Gastroesophageal sphincter (tissue), 4 donors: ENCODE results near the gene VWC2. TPM values are rescaled to one million over a fixed set of nuclear protein-coding genes. Genes with fewer than 3 reads are reported as not detected.

Source experiments
- ATAC-seq: fragments of 150-250 bp; one replicate; pipeline ENCODE4 v1.9.1; 2016; ENCODE audit warnings: mild to moderate bottlenecking, moderate library complexity
- H3K27ac ChIP-seq, 4 donors: fragments of 200-600 bp; sonication (generic) in 3 of 4; 1 replicate in 3 of 4; 2 replicates in 1 of 4; pipeline ENCODE4 v1.5.1; 2016 to 2019
- H3K27me3 ChIP-seq: fragments of 200-600 bp; sonication (generic); one replicate; pipeline ENCODE4 v1.5.1; 2019
- H3K36me3 ChIP-seq, 2 donors: fragments of 200-600 bp; sonication (generic); one replicate each; pipeline ENCODE4 v1.5.1; 2019; ENCODE audit warnings: control low read depth in 1 of 2
- H3K4me1 ChIP-seq, 3 donors: fragments of 200-600 bp; sonication (generic); 1 replicate in 2 of 3; 2 replicates in 1 of 3; pipeline ENCODE4 v1.5.1; 2016 to 2019; ENCODE audit warnings: control low read depth in 2 of 3
- H3K4me3 ChIP-seq, 2 donors: fragments of 200-600 bp; sonication (generic); one replicate each; pipeline ENCODE4 v1.5.1; 2019; ENCODE audit warnings: mild to moderate bottlenecking in 1 of 2, moderate library complexity in 1 of 2
- H3K9me3 ChIP-seq, 3 donors: fragments of 200-600 bp; sonication (generic); one replicate each; pipeline ENCODE4 v1.5.1; 2017 to 2019; ENCODE audit warnings: control low read depth in 2 of 3
- CTCF ChIP-seq, 4 experiments: fragments of 200-600 bp in 2 of 4; fragments of 450-650 bp in 2 of 4; sonication (generic) in 1 of 4; IDR thresholded peaks; one replicate each; pipeline ENCODE4 v1.5.1; 2017 to 2019; ENCODE audit warnings: antibody characterized with exemption in 4 of 4, mild to moderate bottlenecking in 2 of 4, moderate library complexity in 2 of 4
- EP300 ChIP-seq: sonication (generic); formaldehyde crosslinking; IDR thresholded peaks from one replicate; pipeline ENCODE4 v1.6.1; 2017; ENCODE audit warnings: antibody characterized with exemption, mild to moderate bottlenecking
- POLR2A ChIP-seq, 2 donors: fragments of 450-650 bp; IDR thresholded peaks; one replicate each; pipeline ENCODE4 v1.6.1; 2017; ENCODE audit warnings: antibody characterized with exemption in 2 of 2, mild to moderate bottlenecking in 2 of 2, moderate library complexity in 1 of 2
- POLR2AphosphoS5 ChIP-seq: sonication (generic); formaldehyde crosslinking; IDR thresholded peaks from one replicate; pipeline ENCODE4 v1.6.1; 2017; ENCODE audit warnings: antibody characterized with exemption
- WGBS, 2 donors: methylation state at CpG; one replicate each; pipeline ENCODE4 v1.1.5; 2018; ENCODE audit warnings: low coverage in 1 of 2; 5-methylcytosine and 5-hydroxymethylcytosine counted together
- total RNA-seq, 4 donors: library from RNA; depleted of rRNA; stranded (reverse); fragments of >200 nt; gene quantifications; one replicate each; pipeline ENCODE4 v1.1.0, GENCODE V29; 2016

The VWC2 gene
- total RNA-seq, 4 donors from 2014 or later = 0.08 to 0.13 TPM; not detected in 2

- Histone ChIP-seq H3K9me3 (no peaks in the 10 kb centered on the region), H3K4me1 (no peaks in the 10 kb centered on the region), H3K27me3 (no peaks in the 10 kb centered on the region), H3K27ac (no peak overlapping the region), H3K36me3 (no peaks in the 10 kb centered on the region), H3K4me3 (no peak overlapping the region)
- no peak for ATAC-seq
- TF ChIP-seq POLR2A (IDR thresholded peaks at IDR 0.05) = no peak
- no peak for TF ChIP-seq POLR2AphosphoS5
- no peak for TF ChIP-seq CTCF (IDR thresholded peaks at IDR 0.05)
- no peak for TF ChIP-seq EP300
- 85 to 86% methylated on average over 1 of the region's 1 CpG for WGBS, 2 donors
Observed at GRCh38 chr7:49875336-49875735, 101.9 kb downstream of the VWC2 start.

GRCh38 chr7:49876202-49876601, 102.8 kb downstream of the VWC2 start:
- ATAC-seq = no peak
- WGBS, 2 donors = 86 to 96% methylated on average over 3 of the region's 3 CpGs
- Histone ChIP-seq H3K9me3 (no peaks in the 10 kb centered on the region), H3K4me1 (no peaks in the 10 kb centered on the region), H3K27me3 (no peaks in the 10 kb centered on the region), H3K4me3 (no peak overlapping the region), H3K27ac (no peak overlapping the region), H3K36me3 (no peaks in the 10 kb centered on the region)
- TF ChIP-seq POLR2AphosphoS5 (no peak), CTCF (IDR thresholded peaks at IDR 0.05) (no peak), EP300 (no peak), POLR2A (IDR thresholded peaks at IDR 0.05) (no peak)

- no peak for TF ChIP-seq CTCF (IDR thresholded peaks at IDR 0.05)
- no peak for TF ChIP-seq POLR2AphosphoS5
- no peak for TF ChIP-seq POLR2A (IDR thresholded peaks at IDR 0.05)
- no peak for TF ChIP-seq EP300
- H3K36me3 ChIP-seq = no peaks in the 10 kb centered on the region
- 17 to 21% methylated on average over 1 to 2 of the region's 2 CpGs for WGBS, 2 donors
Observed at GRCh38 chr7:49878089-49878488, 104.7 kb downstream of the VWC2 start.

GRCh38 chr7:49878627-49879026, 105.2 kb downstream of the VWC2 start:
- TF ChIP-seq POLR2A (IDR thresholded peaks at IDR 0.05) (no peak), CTCF (IDR thresholded peaks at IDR 0.05) (no peak), EP300 (no peak), POLR2AphosphoS5 (no peak)
- WGBS, 2 donors = 50% methylated on average over 1 to 3 of the region's 3 CpGs
- Histone ChIP-seq H3K36me3 (no peaks in the 10 kb centered on the region), H3K9me3 (no peaks in the 10 kb centered on the region), H3K4me1 (no peaks in the 10 kb centered on the region), H3K4me3 (no peak overlapping the region), H3K27me3 (no peaks in the 10 kb centered on the region), H3K27ac (no peak overlapping the region)
- ATAC-seq = no peak

More at GRCh38 chr7:49878089-49878488, 104.7 kb downstream of the VWC2 start:
- ATAC-seq = no peak
- Histone ChIP-seq H3K27me3 (no peaks in the 10 kb centered on the region), H3K27ac (no peak overlapping the region), H3K9me3 (no peaks in the 10 kb centered on the region), H3K4me3 (no peak overlapping the region), H3K4me1 (no peaks in the 10 kb centered on the region)

- Histone ChIP-seq H3K9me3 (no peaks in the 10 kb centered on the region), H3K4me3 (no peak overlapping the region), H3K4me1 (no peaks in the 10 kb centered on the region), H3K27me3 (no peaks in the 10 kb centered on the region), H3K36me3 (no peaks in the 10 kb centered on the region), H3K27ac (no peak overlapping the region)
- ATAC-seq = no peak
- WGBS, 2 donors = 90 to 100% methylated on average over 1 of the region's 1 CpG
- TF ChIP-seq EP300 (no peak), CTCF (IDR thresholded peaks at IDR 0.05) (no peak), POLR2AphosphoS5 (no peak), POLR2A (IDR thresholded peaks at IDR 0.05) (no peak)
Observed at GRCh38 chr7:49883933-49884332, 110.5 kb downstream of the VWC2 start.
